Heart left ventricle (tissue), 13 donors: Measurements from ENCODE around the gene PTPRZ1.

Source experiments
- POLR2A ChIP-seq, 2 donors: fragments of 450-650 bp; IDR thresholded peaks; one replicate each; pipeline ENCODE4 v1.6.1; 2017; ENCODE audit warnings: antibody characterized with exemption in 2 of 2, mild to moderate bottlenecking in 2 of 2, moderate library complexity in 2 of 2
- TF ChIP-seq, protein P1 (sequence below), 12 donors: fragments of 200-600 bp; sonication (generic) in 4 of 12; IDR thresholded peaks; one replicate each; pipeline versions ENCODE4 v1.5.0 to v1.8.0; 2018 to 2022; ENCODE audit warnings: antibody characterized with exemption in 12 of 12, mild to moderate bottlenecking in 5 of 12
- donor health status: ischemic (EF 13 %, LVEDD 7.1; RV severe dilation, severe dysfunction).
- donor health status: DM: no; HTN: yes; CAD: no.
- donor health status: DM: no; HTN: no; CAD: no.
- donor health status: ischemic (EF 25% LVEDD 6.9; RV normal size, moderate dysfunction).
- donor health status: ischemic (EF 25% LVEDD 5.7; RV mildly dilated, moderate dysfunction).
- donor health status: ischemic (EF 35%, LVEDD 5.7; RV mildly dilated, moderate dysfunction).
- donor health status: nonischemic (EF 11% LVEDD 7.7; RV severe dilation, severe dysfunction).
- donor health status: DM: yes; HTN: yes; CAD: no.
- donor health status: PGD.
- donor health status: ischemic (EF 29% LVEDD 5.4; RV normal size, mild dysfunction).
- donor health status: nonischemic (EF 23%, LVEDD 6.1; RV moderate dilation, normal function).

GRCh38 chr7:122013065-122013464, 140.1 kb downstream of the PTPRZ1 start:
- TF ChIP-seq, protein P1, sequence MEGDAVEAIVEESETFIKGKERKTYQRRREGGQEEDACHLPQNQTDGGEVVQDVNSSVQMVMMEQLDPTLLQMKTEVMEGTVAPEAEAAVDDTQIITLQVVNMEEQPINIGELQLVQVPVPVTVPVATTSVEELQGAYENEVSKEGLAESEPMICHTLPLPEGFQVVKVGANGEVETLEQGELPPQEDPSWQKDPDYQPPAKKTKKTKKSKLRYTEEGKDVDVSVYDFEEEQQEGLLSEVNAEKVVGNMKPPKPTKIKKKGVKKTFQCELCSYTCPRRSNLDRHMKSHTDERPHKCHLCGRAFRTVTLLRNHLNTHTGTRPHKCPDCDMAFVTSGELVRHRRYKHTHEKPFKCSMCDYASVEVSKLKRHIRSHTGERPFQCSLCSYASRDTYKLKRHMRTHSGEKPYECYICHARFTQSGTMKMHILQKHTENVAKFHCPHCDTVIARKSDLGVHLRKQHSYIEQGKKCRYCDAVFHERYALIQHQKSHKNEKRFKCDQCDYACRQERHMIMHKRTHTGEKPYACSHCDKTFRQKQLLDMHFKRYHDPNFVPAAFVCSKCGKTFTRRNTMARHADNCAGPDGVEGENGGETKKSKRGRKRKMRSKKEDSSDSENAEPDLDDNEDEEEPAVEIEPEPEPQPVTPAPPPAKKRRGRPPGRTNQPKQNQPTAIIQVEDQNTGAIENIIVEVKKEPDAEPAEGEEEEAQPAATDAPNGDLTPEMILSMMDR (IDR thresholded peaks at IDR 0.05), result no peak
- TF ChIP-seq POLR2A (IDR thresholded peaks at IDR 0.05), result no peak
